MM.1S (cell line): Measurements from ENCODE around the gene LIME1.

Experiments
- EZH2phosphoT487 ChIP-seq: fragments of 300-600 bp; sonication (generic); IDR thresholded peaks from 2 replicates; pipeline ENCODE4 v1.6.1; 2018; ENCODE audit warnings: antibody characterized with exemption, low read length
- TF ChIP-seq, protein P1 (sequence below): fragments of 300-600 bp; sonication (generic); IDR thresholded peaks from 2 replicates; pipeline ENCODE4 v1.5.1; 2016; ENCODE audit warnings: antibody characterized with exemption, low read length, mixed read lengths

GRCh38 chr20:63696628-63697356 lies 39.7 kb upstream of the LIME1 start, which contains the start of gene TNFRSF6B:
- TF ChIP-seq, protein P1, sequence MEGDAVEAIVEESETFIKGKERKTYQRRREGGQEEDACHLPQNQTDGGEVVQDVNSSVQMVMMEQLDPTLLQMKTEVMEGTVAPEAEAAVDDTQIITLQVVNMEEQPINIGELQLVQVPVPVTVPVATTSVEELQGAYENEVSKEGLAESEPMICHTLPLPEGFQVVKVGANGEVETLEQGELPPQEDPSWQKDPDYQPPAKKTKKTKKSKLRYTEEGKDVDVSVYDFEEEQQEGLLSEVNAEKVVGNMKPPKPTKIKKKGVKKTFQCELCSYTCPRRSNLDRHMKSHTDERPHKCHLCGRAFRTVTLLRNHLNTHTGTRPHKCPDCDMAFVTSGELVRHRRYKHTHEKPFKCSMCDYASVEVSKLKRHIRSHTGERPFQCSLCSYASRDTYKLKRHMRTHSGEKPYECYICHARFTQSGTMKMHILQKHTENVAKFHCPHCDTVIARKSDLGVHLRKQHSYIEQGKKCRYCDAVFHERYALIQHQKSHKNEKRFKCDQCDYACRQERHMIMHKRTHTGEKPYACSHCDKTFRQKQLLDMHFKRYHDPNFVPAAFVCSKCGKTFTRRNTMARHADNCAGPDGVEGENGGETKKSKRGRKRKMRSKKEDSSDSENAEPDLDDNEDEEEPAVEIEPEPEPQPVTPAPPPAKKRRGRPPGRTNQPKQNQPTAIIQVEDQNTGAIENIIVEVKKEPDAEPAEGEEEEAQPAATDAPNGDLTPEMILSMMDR: no peak
- TF ChIP-seq EZH2phosphoT487: no peak
